LoVo (cell line): Measurements from ENCODE around the gene FAM83F.
"Not testable (repeated sequence)": the region's sequence is repeated elsewhere in the genome, so short reads cannot be mapped to it uniquely, and the experiment has no call there.

Source experiments
- DNase-seq: peaks from one replicate; pipeline ENCODE4 v3.0.0-alpha.2; 2016; ENCODE audit warnings: low spot score

Gene FAM83F

GRCh38 chr22:39994566-39995392 lies at the start of gene FAM83F:
FAM83F (plus strand) TSS chr22:39994954; CDS start chr22:39995043, 89 bp downstream.
- peak; percentile 69 for DNase-seq

GRCh38 chr22:39946126-39946502 lies 48.6 kb upstream of the FAM83F start:
- DNase-seq, result no peak

GRCh38 chr22:39946503-39947219 lies 48.1 kb upstream of the FAM83F start:
- no peak for DNase-seq

- no peak for DNase-seq
Observed at GRCh38 chr22:39947220-39948216, 47.2 kb upstream of the FAM83F start.

- no peak for DNase-seq
Observed at GRCh38 chr22:39949964-39950737, 44.6 kb upstream of the FAM83F start.

- DNase-seq, result not testable (repeated sequence)
Observed at GRCh38 chr22:39951603-39952293, 43.0 kb upstream of the FAM83F start.

- DNase-seq, result no peak
Observed at GRCh38 chr22:39952347-39952746, 42.4 kb upstream of the FAM83F start.

GRCh38 chr22:39953101-39953500 lies 41.7 kb upstream of the FAM83F start:
- DNase-seq, result no peak

- no peak for DNase-seq
Observed at GRCh38 chr22:39954584-39955055, 40.1 kb upstream of the FAM83F start.

- no peak for DNase-seq
Observed at GRCh38 chr22:39955675-39956074, 39.1 kb upstream of the FAM83F start.

GRCh38 chr22:39956932-39957664 lies 37.7 kb upstream of the FAM83F start:
- no peak for DNase-seq

- DNase-seq, result no peak
Observed at GRCh38 chr22:39958009-39958711, 36.6 kb upstream of the FAM83F start.

GRCh38 chr22:39958949-39959639 lies 35.7 kb upstream of the FAM83F start:
- DNase-seq, result no peak

- DNase-seq, result no peak
Observed at GRCh38 chr22:39959640-39960447, 34.9 kb upstream of the FAM83F start, which contains the start of gene TMA7B. TMA7B (plus strand) TSS chr22:39960397; CDS start chr22:39964375, 3,978 bp downstream.

- DNase-seq, result no peak
Observed at GRCh38 chr22:39960791-39961746, 33.7 kb upstream of the FAM83F start.

GRCh38 chr22:39962071-39962470 lies 32.7 kb upstream of the FAM83F start:
- DNase-seq, result no peak
